K562 (cell line): ENCODE data around the gene HSD3B7. TPM values are rescaled to one million over a fixed set of nuclear protein-coding genes. Genes with fewer than 3 reads are reported as not detected.
A peak's percentile ranks its signal among the peaks of the same experiment; 100 is the strongest.

Experiments
- DACH1 ChIP-seq: fragments of 450-650 bp; IDR thresholded peaks from 2 replicates; pipeline ENCODE4 v1.6.1; 2018; ENCODE audit not compliant: partially characterized antibody
- ELF1 ChIP-seq: fragments of 200-800 bp; sonication (Bioruptor generic); IDR thresholded peaks from 2 replicates; pipeline ENCODE4 v1.6.1; 2016; ENCODE audit warnings: missing genetic modification characterization, missing compliant biosample characterization
- ETV1 ChIP-seq: fragments of 450-650 bp; conservative IDR thresholded peaks from 2 replicates; pipeline ENCODE4 v1.6.1; 2016; ENCODE audit warnings: missing genetic modification characterization, control low read depth, low read depth, missing compliant biosample characterization
- ETV6 ChIP-seq, 3 experiments: fragments of 150-350 bp in 1 of 3; sonication (generic) in 1 of 3; formaldehyde crosslinking in 1 of 3; IDR thresholded peaks; 2 replicates each; pipeline versions ENCODE4 v1.6.1 to v1.8.0; 2014 to 2022; ENCODE audit warnings: borderline replicate concordance in 2 of 3, low read depth in 2 of 3, antibody characterized with exemption in 1 of 3, low read length in 1 of 3, mild to moderate bottlenecking in 1 of 3, missing genetic modification reagents in 1 of 3
- GATAD2A ChIP-seq: fragments of 450-650 bp; IDR thresholded peaks from 2 replicates; pipeline ENCODE4 v1.6.1; 2017
- GMEB1 ChIP-seq: fragments of 250-450 bp; sonication (Bioruptor Pico); IDR thresholded peaks from 2 replicates; pipeline ENCODE4 v1.4.0; 2020; ENCODE audit warnings: mild to moderate bottlenecking
- HMGN3 ChIP-seq: IDR thresholded peaks from 2 replicates; pipeline ENCODE4 v1.6.1; 2011; ENCODE audit warnings: borderline replicate concordance, low read depth, mild to moderate bottlenecking, mixed read lengths, low read length; ENCODE audit not compliant: insufficient read length; ENCODE audit errors: extremely low read depth
- MEF2D ChIP-seq: conservative IDR thresholded peaks from 2 replicates; pipeline ENCODE4 v1.6.1; 2016; ENCODE audit warnings: low read depth, missing genetic modification characterization, missing compliant biosample characterization
- MTA2 ChIP-seq: fragments of 450-650 bp; IDR thresholded peaks from 2 replicates; pipeline ENCODE4 v1.6.1; 2016; ENCODE audit warnings: low read depth
- MXI1 ChIP-seq: IDR thresholded peaks from 2 replicates; pipeline ENCODE4 v1.6.1; 2011; ENCODE audit warnings: low read depth, mild to moderate bottlenecking, improper control_type of control experiment, low read length
- POLR2B ChIP-seq: fragments of 450-650 bp; IDR thresholded peaks from 2 replicates; pipeline ENCODE4 v1.6.1; 2018; ENCODE audit warnings: low read depth; ENCODE audit not compliant: partially characterized antibody
- THAP12 ChIP-seq: fragments of 250-450 bp; sonication (Bioruptor Pico); IDR thresholded peaks from 2 replicates; pipeline ENCODE4 v1.9.0; 2021; ENCODE audit warnings: mild to moderate bottlenecking, inconsistent platforms
- TRIM25 ChIP-seq: fragments of 450-650 bp; IDR thresholded peaks from 2 replicates; pipeline ENCODE4 v1.7.0; 2016; ENCODE audit warnings: borderline replicate concordance
- XRCC5 ChIP-seq: fragments of 200-400 bp; formaldehyde crosslinking; IDR thresholded peaks from 2 replicates; pipeline ENCODE4 v1.6.1; 2017; ENCODE audit warnings: low read depth, mild to moderate bottlenecking, low read length
- ZBTB12 ChIP-seq: fragments of 250-450 bp; sonication (Bioruptor Pico); IDR thresholded peaks from 2 replicates; pipeline ENCODE4 v1.4.0; 2020
- ZNF124 ChIP-seq: sonication (generic); formaldehyde crosslinking; IDR thresholded peaks from 2 replicates; pipeline ENCODE4 v1.8.1; 2022; ENCODE audit warnings: missing genetic modification reagents
- ZNF384 ChIP-seq: IDR thresholded peaks from 2 replicates; pipeline ENCODE4 v1.6.1; 2012; ENCODE audit warnings: low read depth, low read length, improper control_type of control experiment
- polyA plus RNA-seq, 8 experiments: library from polyadenylated mRNA; depleted of rRNA in 4 of 8; stranded (reverse) in 5 of 8; unstranded in 3 of 8; fragments of >200 nt; fragmentation: Nextera tagmentation in 2 of 8; fragmentation: Illumina TruSeq in 1 of 8; extraction: Ambion mirVana in 2 of 8; extraction: Trizol in 1 of 8; gene quantifications; 2 replicates each; pipeline versions ENCODE4 v1.2.1 to v1.2.3, GENCODE V29; 2011 to 2014; ENCODE audit warnings: inconsistent platforms in 1 of 8, missing spikeins in 1 of 8
- total RNA-seq, 7 experiments: library from RNA; depleted of rRNA in 6 of 7; stranded (reverse); fragments of >200 nt in 6 of 7; fragmentation: Illumina TruSeq in 2 of 7; extraction: Trizol in 2 of 7; gene quantifications; 2 replicates each; pipeline versions ENCODE4 v1.2.1 to v1.2.3, GENCODE V29; 2011 to 2021; ENCODE audit warnings: low replicate concordance in 1 of 7

Gene HSD3B7
- total and polyA plus RNA-seq, 9 of the 15 experiments (the other 6 are each of a cell fraction or from before 2014, with no cell fraction given): 5.4 to 49.1 (median 23.0) TPM

DNA sequence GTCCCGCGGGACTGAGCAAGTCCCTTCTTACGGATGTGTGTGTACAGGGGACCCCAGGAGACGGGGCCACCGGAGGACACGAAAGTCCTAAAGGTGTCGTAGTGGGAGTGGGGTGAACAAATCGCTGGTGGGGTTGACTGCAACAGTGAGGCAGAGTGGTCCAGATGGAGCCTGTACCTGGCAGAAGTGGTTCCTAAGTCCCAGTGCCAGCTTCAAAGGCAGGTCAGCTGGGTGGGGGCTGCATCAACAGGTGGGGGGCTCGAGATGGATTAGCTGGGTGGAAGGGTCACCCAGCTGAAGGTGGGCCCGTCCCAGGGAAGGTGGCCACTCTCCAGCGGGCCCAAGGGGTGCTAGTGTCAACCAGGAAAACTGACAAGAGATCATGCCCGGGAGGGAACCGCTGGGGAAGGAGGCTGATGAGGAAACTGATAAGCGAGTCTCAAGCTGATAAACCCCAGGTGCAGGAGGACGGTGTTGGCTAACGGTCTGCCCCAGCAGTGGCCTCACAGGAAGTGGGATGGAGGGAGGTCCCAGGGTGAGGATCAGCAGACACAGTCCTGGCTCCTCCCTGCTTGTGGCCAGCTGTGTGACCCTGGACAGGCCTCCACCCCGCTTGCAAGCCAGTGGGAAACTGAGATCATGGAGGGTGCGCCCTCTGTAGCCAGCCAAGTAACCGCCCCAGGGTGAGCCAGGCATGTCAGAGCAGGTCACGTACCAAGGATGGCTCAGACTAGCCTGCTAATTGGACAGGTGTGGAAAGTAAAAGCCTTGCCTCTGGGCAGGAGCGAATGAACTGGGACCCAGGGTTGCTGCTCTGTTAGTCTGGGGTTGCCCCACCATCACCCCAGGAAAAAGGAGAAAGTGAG is 35.1 kb upstream of the HSD3B7 start (continued):
- TF ChIP-seq GMEB1 (CRISPR knock-in tag): no peak
- TF ChIP-seq MTA2: peak; percentile 4; the same call in 1 of the 2 replicates
- peak; percentile 80 for TF ChIP-seq ELF1 (tag)
- no peak for TF ChIP-seq MXI1
- peak; percentile 92 for TF ChIP-seq ETV1
- TF ChIP-seq MEF2D (tag): no peak
- peak; percentile 95 for TF ChIP-seq GATAD2A
- no peak for TF ChIP-seq ETV6 (IDR thresholded peaks at IDR 0.05; ENCODE audit: borderline replicate concordance in 1 of 2, low read depth in 2 of 2, low read length in 1 of 2)
- TF ChIP-seq ETV6 (CRISPR knock-in tag; IDR thresholded peaks at IDR 0.05; ENCODE audit: borderline replicate concordance): no peak
- TF ChIP-seq XRCC5: no peak
- no peak for TF ChIP-seq THAP12 (CRISPR knock-in tag)
- no peak for TF ChIP-seq ZNF124
- peak; percentile 94 for TF ChIP-seq POLR2B
- TF ChIP-seq DACH1: peak; percentile 91
- peak; percentile 88 for TF ChIP-seq HMGN3
- no peak for TF ChIP-seq TRIM25
- TF ChIP-seq ZBTB12 (CRISPR knock-in tag): no peak
- TF ChIP-seq ZNF384: no peak
